ENCODE data around the gene SERGEF. TPM values are rescaled to one million over a fixed set of nuclear protein-coding genes. Genes with fewer than 3 reads are reported as not detected.

The SERGEF gene
- total RNA-seq, 1 donor, result 16.9 TPM

- no peak overlapping the region for H3K4me3 ChIP-seq (ENCODE audit: low read depth, low read length)
- TF ChIP-seq, protein P1, sequence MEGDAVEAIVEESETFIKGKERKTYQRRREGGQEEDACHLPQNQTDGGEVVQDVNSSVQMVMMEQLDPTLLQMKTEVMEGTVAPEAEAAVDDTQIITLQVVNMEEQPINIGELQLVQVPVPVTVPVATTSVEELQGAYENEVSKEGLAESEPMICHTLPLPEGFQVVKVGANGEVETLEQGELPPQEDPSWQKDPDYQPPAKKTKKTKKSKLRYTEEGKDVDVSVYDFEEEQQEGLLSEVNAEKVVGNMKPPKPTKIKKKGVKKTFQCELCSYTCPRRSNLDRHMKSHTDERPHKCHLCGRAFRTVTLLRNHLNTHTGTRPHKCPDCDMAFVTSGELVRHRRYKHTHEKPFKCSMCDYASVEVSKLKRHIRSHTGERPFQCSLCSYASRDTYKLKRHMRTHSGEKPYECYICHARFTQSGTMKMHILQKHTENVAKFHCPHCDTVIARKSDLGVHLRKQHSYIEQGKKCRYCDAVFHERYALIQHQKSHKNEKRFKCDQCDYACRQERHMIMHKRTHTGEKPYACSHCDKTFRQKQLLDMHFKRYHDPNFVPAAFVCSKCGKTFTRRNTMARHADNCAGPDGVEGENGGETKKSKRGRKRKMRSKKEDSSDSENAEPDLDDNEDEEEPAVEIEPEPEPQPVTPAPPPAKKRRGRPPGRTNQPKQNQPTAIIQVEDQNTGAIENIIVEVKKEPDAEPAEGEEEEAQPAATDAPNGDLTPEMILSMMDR (IDR thresholded peaks at IDR 0.05; ENCODE audit: insufficient read depth, low read length), result no peak
- DNase-seq (ENCODE audit: low read depth), result peak; percentile 29
Measured at GRCh38 chr11:17954395-17955252, 58.2 kb downstream of the SERGEF start.

- H3K4me3 ChIP-seq (ENCODE audit: low read depth, low read length), result no peak overlapping the region
- DNase-seq (ENCODE audit: low read depth), result no peak
- TF ChIP-seq, protein P1 (IDR thresholded peaks at IDR 0.05; ENCODE audit: insufficient read depth, low read length), result no peak
Measured at GRCh38 chr11:17952487-17952886, 60.4 kb downstream of the SERGEF start.

- no peak overlapping the region for H3K4me3 ChIP-seq (ENCODE audit: low read depth, low read length)
- no peak for DNase-seq (ENCODE audit: low read depth)
- TF ChIP-seq, protein P1 (IDR thresholded peaks at IDR 0.05; ENCODE audit: insufficient read depth, low read length), result no peak
Measured at GRCh38 chr11:17951685-17952388, 61.0 kb downstream of the SERGEF start.

DNA sequence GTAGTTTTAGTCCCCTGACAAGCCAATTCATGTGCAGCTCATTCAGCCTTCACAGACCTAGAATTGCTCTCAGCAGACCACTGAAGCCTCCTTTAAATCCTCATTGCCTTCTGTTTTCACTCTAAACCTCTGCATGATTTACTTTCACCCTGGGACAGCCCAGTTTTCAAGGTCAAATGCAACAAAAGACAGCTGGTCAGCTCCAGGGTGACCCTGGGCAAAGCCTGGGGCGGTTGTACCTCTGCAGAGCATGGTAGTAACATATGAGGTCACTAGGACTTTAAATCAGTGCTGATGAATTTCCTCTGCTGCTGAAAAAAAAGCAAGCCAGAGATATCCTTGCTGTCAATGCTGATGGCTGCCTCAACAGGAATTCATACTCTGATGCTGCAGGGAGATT, 62.2 kb downstream of the SERGEF start:
- TF ChIP-seq, protein P1 (IDR thresholded peaks at IDR 0.05; ENCODE audit: insufficient read depth, low read length), result no peak
- no peak for DNase-seq (ENCODE audit: low read depth)
- H3K4me3 ChIP-seq (ENCODE audit: low read depth, low read length), result no peak overlapping the region

DNA sequence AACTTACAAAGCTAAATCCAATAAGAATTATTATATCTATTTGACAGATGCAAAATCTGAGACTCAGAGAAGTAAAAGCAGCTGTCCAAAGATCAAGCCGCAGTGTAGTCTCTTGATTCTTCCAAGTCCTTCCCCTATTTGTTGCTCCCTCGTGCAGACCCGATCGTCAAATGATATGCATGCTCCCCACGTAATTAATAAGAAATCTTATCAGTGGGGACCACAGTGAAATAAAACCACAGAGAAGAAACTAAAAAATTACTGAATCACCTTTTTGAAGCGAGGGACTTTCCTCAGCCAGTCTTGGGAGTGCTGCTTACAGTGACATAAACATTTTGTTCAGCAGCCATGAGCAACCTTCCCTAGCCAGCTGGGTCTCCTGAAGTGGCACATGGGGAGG, 64.6 kb downstream of the SERGEF start:
- no peak overlapping the region for H3K4me3 ChIP-seq (ENCODE audit: low read depth, low read length)
- DNase-seq (ENCODE audit: low read depth), result no peak
- TF ChIP-seq, protein P1 (IDR thresholded peaks at IDR 0.05; ENCODE audit: insufficient read depth, low read length), result no peak

DNA sequence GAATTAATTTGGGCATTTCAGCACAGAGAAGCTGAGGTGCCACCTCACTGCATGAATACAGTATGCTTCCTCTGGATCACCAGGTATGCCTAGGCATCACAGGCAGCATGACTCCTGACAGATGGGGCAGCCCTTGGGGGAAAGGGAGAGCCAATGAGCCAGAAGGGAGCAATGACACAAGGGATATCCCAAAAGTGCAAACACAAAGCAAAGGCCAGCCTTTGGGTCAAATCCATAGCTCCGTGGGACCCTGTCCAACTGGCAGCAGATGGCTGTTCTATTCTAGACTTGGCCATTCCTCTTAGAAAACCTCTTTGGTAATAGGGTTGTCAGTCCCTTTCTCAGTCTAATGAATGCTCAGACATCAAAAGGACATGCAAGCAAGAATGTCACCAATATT, 73.3 kb downstream of the SERGEF start:
- TF ChIP-seq, protein P1 (IDR thresholded peaks at IDR 0.05; ENCODE audit: insufficient read depth, low read length), result no peak
- no peak for DNase-seq (ENCODE audit: low read depth)
- no peak overlapping the region for H3K4me3 ChIP-seq (ENCODE audit: low read depth, low read length)

Data from fibroblast of the aortic adventitia (primary cell).